PC-9 (cell line): ENCODE results near the gene DPH2. TPM values are rescaled to one million over a fixed set of nuclear protein-coding genes. Genes with fewer than 3 reads are reported as not detected.

ENCODE experiments used
- BruUV-seq: library from RNA; stranded (reverse); fragments of 400-500 nt; replicated peaks from 2 replicates; lab custom pipeline; 2021; lab: Mats Ljungman, UMichigan
- CTCF ChIA-PET: fragments of 300-600 bp; sonication (Branson Sonifier 250); formaldehyde crosslinking; loops from one replicate; lab custom pipeline; 2022; ENCODE audit warnings: antibody characterized with exemption; lab: Charles Lee
- POLR2A ChIA-PET: fragments of 300-600 bp; sonication (Branson Sonifier 250); formaldehyde crosslinking; loops from one replicate; lab custom pipeline; 2022; ENCODE audit warnings: antibody characterized with exemption; ENCODE audit not compliant: unreplicated experiment; lab: Charles Lee
- DNase-seq, 2 experiments: peaks; one replicate each; pipeline versions ENCODE4 v3.0.0 to v3.0.0-alpha.2; 2015 to 2022; ENCODE audit warnings: mixed read lengths in 1 of 2
- H2AFZ ChIP-seq: fragments of 200-600 bp; sonication (generic); 2 replicates; pipeline ENCODE4 v1.8.1; 2017; ENCODE audit warnings: antibody characterized with exemption
- H3F3A ChIP-seq: fragments of 200-600 bp; sonication (generic); 2 replicates; pipeline ENCODE4 v1.8.1; 2017; ENCODE audit warnings: antibody characterized with exemption, mild to moderate bottlenecking, low read depth; ENCODE audit not compliant: insufficient read depth
- H3K27ac ChIP-seq: fragments of 200-600 bp; sonication (generic); 2 replicates; pipeline ENCODE4 v1.6.1; 2016; ENCODE audit warnings: mixed run types
- H3K27me3 ChIP-seq: fragments of 200-600 bp; sonication (generic); 2 replicates; pipeline ENCODE4 v1.6.1; 2016; ENCODE audit warnings: low read depth, mixed run types; ENCODE audit not compliant: insufficient read depth
- H3K36me3 ChIP-seq: fragments of 200-600 bp; sonication (generic); 2 replicates; pipeline ENCODE4 v1.6.1; 2016; ENCODE audit warnings: low read depth, mixed run types
- H3K4me1 ChIP-seq: fragments of 200-600 bp; sonication (generic); replicated peaks from 2 replicates; pipeline ENCODE4 v1.6.1; 2016; ENCODE audit warnings: mixed run types; ENCODE audit not compliant: insufficient read depth
- H3K4me2 ChIP-seq: fragments of 200-600 bp; sonication (generic); 2 replicates; pipeline ENCODE4 v1.6.1; 2017; ENCODE audit warnings: mixed run types
- H3K4me3 ChIP-seq: fragments of 200-600 bp; sonication (generic); 2 replicates; pipeline ENCODE4 v1.6.1; 2016; ENCODE audit warnings: mixed run types
- H3K79me2 ChIP-seq: fragments of 200-600 bp; sonication (generic); 2 replicates; pipeline ENCODE4 v1.6.1; 2017; ENCODE audit warnings: low read depth, mixed run types
- H3K9me2 ChIP-seq: fragments of 200-600 bp; sonication (generic); 2 replicates; pipeline ENCODE4 v1.8.1; 2017; ENCODE audit warnings: mild to moderate bottlenecking; ENCODE audit not compliant: insufficient read depth
- H3K9me3 ChIP-seq: fragments of 200-600 bp; sonication (generic); 2 replicates; pipeline ENCODE4 v1.8.1; 2016; ENCODE audit warnings: low read depth; ENCODE audit not compliant: insufficient read depth
- H4K20me1 ChIP-seq: fragments of 200-600 bp; sonication (generic); 2 replicates; pipeline ENCODE4 v1.8.1; 2017; ENCODE audit not compliant: insufficient read depth
- EZH2 ChIP-seq: fragments of 200-600 bp; sonication (generic); IDR thresholded peaks from 2 replicates; pipeline ENCODE4 v1.8.0; 2017; ENCODE audit warnings: antibody characterized with exemption, low read depth
- intact Hi-C: fragments of 100-400 bp; cut with micrococcal nuclease; formaldehyde crosslinking; loops from one replicate; pipeline ENCODE4 v1.10.0; 2022; ENCODE audit not compliant: unreplicated experiment
- total RNA-seq: library from RNA; stranded (reverse); gene quantifications from 2 replicates; pipeline ENCODE4 v1.2.3, GENCODE V29; 2021
- TF ChIP-seq, protein P1 (sequence below): fragments of 200-600 bp; sonication (generic); conservative IDR thresholded peaks from 2 replicates; pipeline ENCODE4 v1.6.1; 2017; ENCODE audit warnings: mixed run types, antibody characterized with exemption, mild to moderate bottlenecking, moderate library complexity

DPH2 gene
- total RNA-seq, 1 experiment from 2014 or later, result 37.8 TPM

DNA sequence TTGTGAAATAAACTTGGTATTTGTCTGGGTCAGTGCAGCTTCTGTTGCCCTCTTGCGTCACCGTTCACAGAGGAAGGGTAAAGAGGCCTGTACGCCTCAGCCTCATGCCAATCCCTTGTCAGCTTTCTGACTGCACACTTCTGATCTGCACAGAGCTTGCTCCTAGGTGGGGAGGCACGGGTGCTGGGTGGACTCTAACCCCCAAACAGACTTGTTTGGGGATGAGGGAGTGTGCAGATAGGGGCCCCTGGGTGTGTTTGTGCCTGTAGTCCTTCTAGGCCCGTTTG is 8.4 kb downstream of the DPH2 start:
- H3K4me2 ChIP-seq, result peak overlapping the region; percentile 95
- ChIA-PET CTCF (no interaction called here), POLR2A (no interaction called here)
- H3F3A ChIP-seq, result peaks cover 46% of the 10 kb centered on the region
- BruUV-seq, result no TSS peak
- H3K4me3 ChIP-seq, result peak overlapping the region; percentile 90
- intact Hi-C loops, result loop anchor here (10.0 kb wide), 1 partner anchor 273 kb away; the partner anchor contains the start of gene ST3GAL3
- DNase-seq, result no peak
- H2AFZ ChIP-seq, result no peak overlapping the region
- no peaks in the 10 kb centered on the region for H3K9me3 ChIP-seq
- TF ChIP-seq, protein P1, sequence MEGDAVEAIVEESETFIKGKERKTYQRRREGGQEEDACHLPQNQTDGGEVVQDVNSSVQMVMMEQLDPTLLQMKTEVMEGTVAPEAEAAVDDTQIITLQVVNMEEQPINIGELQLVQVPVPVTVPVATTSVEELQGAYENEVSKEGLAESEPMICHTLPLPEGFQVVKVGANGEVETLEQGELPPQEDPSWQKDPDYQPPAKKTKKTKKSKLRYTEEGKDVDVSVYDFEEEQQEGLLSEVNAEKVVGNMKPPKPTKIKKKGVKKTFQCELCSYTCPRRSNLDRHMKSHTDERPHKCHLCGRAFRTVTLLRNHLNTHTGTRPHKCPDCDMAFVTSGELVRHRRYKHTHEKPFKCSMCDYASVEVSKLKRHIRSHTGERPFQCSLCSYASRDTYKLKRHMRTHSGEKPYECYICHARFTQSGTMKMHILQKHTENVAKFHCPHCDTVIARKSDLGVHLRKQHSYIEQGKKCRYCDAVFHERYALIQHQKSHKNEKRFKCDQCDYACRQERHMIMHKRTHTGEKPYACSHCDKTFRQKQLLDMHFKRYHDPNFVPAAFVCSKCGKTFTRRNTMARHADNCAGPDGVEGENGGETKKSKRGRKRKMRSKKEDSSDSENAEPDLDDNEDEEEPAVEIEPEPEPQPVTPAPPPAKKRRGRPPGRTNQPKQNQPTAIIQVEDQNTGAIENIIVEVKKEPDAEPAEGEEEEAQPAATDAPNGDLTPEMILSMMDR, result no peak
- no peak for TF ChIP-seq EZH2
- H3K36me3 ChIP-seq, result peaks cover 18% of the 10 kb centered on the region
- H3K27me3 ChIP-seq, result no peaks in the 10 kb centered on the region
- H3K9me2 ChIP-seq, result no peaks in the 10 kb centered on the region
- H3K79me2 ChIP-seq, result peaks cover 69% of the 10 kb centered on the region
- H3K27ac ChIP-seq, result no peak overlapping the region
- H3K4me1 ChIP-seq, result peaks cover 53% of the 10 kb centered on the region
- peaks cover 12% of the 10 kb centered on the region; the same call in 1 of the 2 replicates for H4K20me1 ChIP-seq

DNA sequence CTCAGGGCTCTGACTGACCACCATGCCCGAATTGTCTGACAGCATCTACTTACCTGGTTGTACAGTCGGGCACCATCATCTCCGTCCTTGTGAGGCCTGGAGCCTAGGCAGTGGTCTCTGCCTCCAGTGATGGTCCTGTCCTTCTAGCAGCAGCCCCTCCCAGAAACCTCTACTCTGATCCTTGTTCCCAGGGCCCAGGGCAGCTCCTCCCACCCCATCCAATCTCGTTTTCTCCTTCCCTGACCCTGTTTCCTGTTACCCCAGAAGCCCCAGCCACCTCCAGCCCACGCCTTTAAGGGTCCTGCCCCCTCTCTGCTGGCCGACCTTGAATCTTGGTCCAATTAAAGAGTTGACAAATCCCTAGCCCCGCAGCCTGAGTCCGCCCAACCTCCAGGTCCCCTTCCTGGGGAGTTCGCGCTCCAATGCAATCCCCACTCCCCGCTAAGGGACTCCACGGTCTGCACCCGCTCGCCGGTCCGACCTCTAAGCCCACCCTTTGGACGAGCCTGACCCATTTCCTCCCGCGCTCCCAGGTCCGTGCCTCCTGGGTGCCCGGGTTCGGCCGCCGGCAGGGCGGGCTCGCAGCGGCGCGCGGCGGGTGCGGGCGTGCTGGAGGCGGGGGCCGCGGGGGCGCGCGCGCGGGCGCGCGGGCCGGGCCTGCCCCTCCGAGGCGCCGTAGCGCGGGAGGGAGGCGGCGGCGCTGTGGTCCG is 8.9 kb downstream of the DPH2 start, which contains the start of gene B4GALT2:
Gene B4GALT2, plus strand, starts transcription at position 660 of the 710 bp plus-strand sequence. CDS start 1,951 bp downstream, outside the sequence.
- H3K36me3 ChIP-seq, result peaks cover 16% of the 10 kb centered on the region

DNA sequence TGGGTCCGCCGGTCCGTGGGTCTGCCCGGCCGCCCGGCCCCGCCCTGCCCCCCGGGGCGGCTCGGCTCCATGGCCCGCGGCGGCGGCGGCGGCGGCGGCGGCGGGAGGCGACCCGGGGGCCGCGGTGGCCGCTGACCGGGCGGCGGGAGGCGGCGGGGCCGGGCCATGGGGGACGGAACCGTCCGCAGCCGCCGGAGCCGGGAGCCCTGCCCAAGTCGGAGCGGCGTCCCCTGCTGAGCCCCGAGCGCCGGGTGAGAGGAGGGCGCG is 9.4 kb downstream of the DPH2 start:
- ChIA-PET CTCF (no interaction called here), POLR2A (no interaction called here)
- H3K9me3 ChIP-seq, result no peaks in the 10 kb centered on the region
- peaks cover 16% of the 10 kb centered on the region for H3K36me3 ChIP-seq
- H3F3A ChIP-seq, result peaks cover 36% of the 10 kb centered on the region; the same call in 1 of the 2 replicates
- H2AFZ ChIP-seq, result 0 out of 2 replicates have a peak overlapping the region, but pooled peaks have one; percentile 53
- intact Hi-C loops, result loop anchor here (10.0 kb wide), 1 partner anchor 274 kb away; the partner anchor contains the start of gene ST3GAL3
- no peak for TF ChIP-seq EZH2
- TF ChIP-seq, protein P1, result no peak
- H3K27ac ChIP-seq, result peak overlapping the region; percentile 38; the same call in 1 of the 2 replicates
- H4K20me1 ChIP-seq, result peaks cover 12% of the 10 kb centered on the region; the same call in 1 of the 2 replicates
- BruUV-seq, result no TSS peak
- DNase-seq, result no peak
- H3K27me3 ChIP-seq, result no peaks in the 10 kb centered on the region
- peak overlapping the region; percentile 81; the same call in 1 of the 2 replicates for H3K4me3 ChIP-seq
- H3K79me2 ChIP-seq, result peaks cover 69% of the 10 kb centered on the region
- no peaks in the 10 kb centered on the region for H3K9me2 ChIP-seq
- peaks cover 45% of the 10 kb centered on the region for H3K4me1 ChIP-seq
- peak overlapping the region; percentile 88 for H3K4me2 ChIP-seq

More for the DNA sequence above, 8.9 kb downstream of the DPH2 start, which contains the start of gene B4GALT2:
- DNase-seq, result peak in 1 of 2 experiments; percentile 55
- intact Hi-C loops, result loop anchor here (10.0 kb wide), 1 partner anchor 274 kb away; the partner anchor contains the start of gene ST3GAL3
- H3F3A ChIP-seq, result peaks cover 41% of the 10 kb centered on the region; the same call in 1 of the 2 replicates
- no peaks in the 10 kb centered on the region for H3K9me3 ChIP-seq
- peaks cover 12% of the 10 kb centered on the region; the same call in 1 of the 2 replicates for H4K20me1 ChIP-seq
- H3K4me2 ChIP-seq, result peak within 1 kb of the TSS; percentile 95
- POLR2A ChIA-PET, result no interaction called here
- no TSS peak for BruUV-seq
- peaks cover 49% of the 10 kb centered on the region for H3K4me1 ChIP-seq
- H2AFZ ChIP-seq, result peak within 1 kb of the TSS; percentile 91
- CTCF ChIA-PET, result no interaction called here
- peaks cover 69% of the 10 kb centered on the region for H3K79me2 ChIP-seq
- no peaks in the 10 kb centered on the region for H3K9me2 ChIP-seq
- no peak for TF ChIP-seq EZH2
- TF ChIP-seq, protein P1, result no peak
- peak within 1 kb of the TSS; percentile 38; the same call in 1 of the 2 replicates for H3K27ac ChIP-seq
- peak within 1 kb of the TSS; percentile 90 for H3K4me3 ChIP-seq
- H3K27me3 ChIP-seq, result no peaks in the 10 kb centered on the region
